SJSA1 (cell line): ENCODE data around the gene DVL3. TPM values are rescaled to one million over a fixed set of nuclear protein-coding genes. Genes with fewer than 3 reads are reported as not detected.

ENCODE experiments used
- DNase-seq, 2 experiments: peaks; one replicate each; pipeline ENCODE4 v3.0.0-alpha.2; 2015 to 2020; ENCODE audit warnings: low spot score in 2 of 2, low read depth in 1 of 2
- H3K27ac ChIP-seq: fragments of 250-450 bp; sonication (Bioruptor Pico); 2 replicates; pipeline ENCODE4 v1.5.1; 2020; ENCODE audit warnings: mild to moderate bottlenecking, moderate library complexity
- H3K27me3 ChIP-seq: fragments of 250-450 bp; sonication (Bioruptor Pico); replicated peaks from 2 replicates; pipeline ENCODE4 v1.5.1; 2020; ENCODE audit warnings: mild to moderate bottlenecking, moderate library complexity
- H3K36me3 ChIP-seq: fragments of 250-450 bp; sonication (Bioruptor Pico); 2 replicates; pipeline ENCODE4 v1.5.1; 2020; ENCODE audit warnings: mild to moderate bottlenecking
- H3K4me1 ChIP-seq: fragments of 250-450 bp; sonication (Bioruptor Pico); replicated peaks from 2 replicates; pipeline ENCODE4 v1.6.1; 2021; ENCODE audit warnings: mild to moderate bottlenecking
- H3K4me3 ChIP-seq: fragments of 250-450 bp; sonication (Bioruptor Pico); 2 replicates; pipeline ENCODE4 v1.5.1; 2020; ENCODE audit warnings: mild to moderate bottlenecking
- H3K9me3 ChIP-seq: fragments of 250-450 bp; sonication (Bioruptor Pico); replicated peaks from 2 replicates; pipeline ENCODE4 v1.5.1; 2020; ENCODE audit warnings: mild to moderate bottlenecking
- total RNA-seq: library from RNA; depleted of rRNA; stranded (reverse); fragments of >200 nt; shearing (Covaris generic); gene quantifications from 2 replicates; pipeline ENCODE4 v1.2.3, GENCODE V29; 2014

DVL3 gene
- total RNA-seq, 1 experiment from 2014 or later: 32.2 TPM

GRCh38 chr3:184175981-184176376, 20.8 kb downstream of the DVL3 start:
- no peak for DNase-seq
- H3K27me3 ChIP-seq: no peaks in the 10 kb centered on the region
- H3K4me3 ChIP-seq: peak overlapping the region; percentile 88
- H3K27ac ChIP-seq: peak overlapping the region; percentile 66
- peaks cover 70% of the 10 kb centered on the region for H3K4me1 ChIP-seq
- peaks cover 73% of the 10 kb centered on the region for H3K36me3 ChIP-seq
- no peaks in the 10 kb centered on the region for H3K9me3 ChIP-seq

- peaks cover 64% of the 10 kb centered on the region for H3K4me1 ChIP-seq
Observed at GRCh38 chr3:184176377-184177330, 21.5 kb downstream of the DVL3 start.

GRCh38 chr3:184177331-184177731, 22.2 kb downstream of the DVL3 start:
- no peaks in the 10 kb centered on the region for H3K9me3 ChIP-seq
- peaks cover 57% of the 10 kb centered on the region for H3K4me1 ChIP-seq
- no peak for DNase-seq
- H3K36me3 ChIP-seq: peaks cover 73% of the 10 kb centered on the region
- H3K27ac ChIP-seq: peak overlapping the region; percentile 9; the same call in 1 of the 2 replicates
- peak overlapping the region; percentile 88 for H3K4me3 ChIP-seq
- H3K27me3 ChIP-seq: no peaks in the 10 kb centered on the region

More at GRCh38 chr3:184176377-184177330, 21.5 kb downstream of the DVL3 start:
- peak overlapping the region; percentile 66 for H3K27ac ChIP-seq
- peaks cover 73% of the 10 kb centered on the region for H3K36me3 ChIP-seq
- H3K4me3 ChIP-seq: peak overlapping the region; percentile 88
- H3K9me3 ChIP-seq: no peaks in the 10 kb centered on the region
- no peaks in the 10 kb centered on the region for H3K27me3 ChIP-seq
- peak; percentile 94 to 96 for DNase-seq

- Histone ChIP-seq H3K36me3 (peaks cover 78% of the 10 kb centered on the region), H3K9me3 (no peaks in the 10 kb centered on the region), H3K4me3 (no peak overlapping the region), H3K27me3 (no peaks in the 10 kb centered on the region), H3K4me1 (peaks cover 52% of the 10 kb centered on the region), H3K27ac (no peak overlapping the region)
- DNase-seq: no peak
Observed at GRCh38 chr3:184177767-184178306, 22.7 kb downstream of the DVL3 start.

DNA sequence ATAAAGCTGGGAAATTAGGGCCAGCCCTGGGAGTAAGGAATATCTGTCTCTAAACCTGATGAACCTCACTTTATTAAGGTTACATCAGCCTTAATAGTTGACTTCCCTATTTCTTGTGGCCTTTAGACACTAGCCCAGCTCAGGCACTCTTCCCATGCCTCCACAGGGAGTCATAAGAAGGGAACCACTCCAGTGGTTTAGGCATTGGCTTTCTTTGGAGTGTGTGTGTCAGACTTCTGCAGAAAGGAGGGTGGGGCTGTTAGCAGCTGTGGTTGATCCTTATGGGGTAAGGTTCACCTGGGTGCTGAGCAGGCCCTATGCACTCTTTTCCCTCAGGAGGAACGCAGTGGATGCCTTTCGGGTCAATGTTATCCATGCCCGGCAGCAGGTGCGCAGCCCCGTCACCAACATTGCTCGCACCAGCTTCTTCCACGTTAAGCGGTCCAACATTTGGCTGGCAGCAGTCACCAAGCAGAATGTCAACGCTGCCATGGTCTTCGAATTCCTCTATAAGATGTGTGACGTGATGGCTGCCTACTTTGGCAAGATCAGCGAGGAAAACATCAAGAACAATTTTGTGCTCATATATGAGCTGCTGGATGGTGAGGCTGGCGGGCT, 23.5 kb downstream of the DVL3 start:
- Histone ChIP-seq H3K4me3 (no peak overlapping the region), H3K9me3 (no peaks in the 10 kb centered on the region), H3K27ac (no peak overlapping the region), H3K36me3 (peaks cover 79% of the 10 kb centered on the region), H3K27me3 (no peaks in the 10 kb centered on the region), H3K4me1 (peaks cover 44% of the 10 kb centered on the region)
- DNase-seq: no peak

DNA sequence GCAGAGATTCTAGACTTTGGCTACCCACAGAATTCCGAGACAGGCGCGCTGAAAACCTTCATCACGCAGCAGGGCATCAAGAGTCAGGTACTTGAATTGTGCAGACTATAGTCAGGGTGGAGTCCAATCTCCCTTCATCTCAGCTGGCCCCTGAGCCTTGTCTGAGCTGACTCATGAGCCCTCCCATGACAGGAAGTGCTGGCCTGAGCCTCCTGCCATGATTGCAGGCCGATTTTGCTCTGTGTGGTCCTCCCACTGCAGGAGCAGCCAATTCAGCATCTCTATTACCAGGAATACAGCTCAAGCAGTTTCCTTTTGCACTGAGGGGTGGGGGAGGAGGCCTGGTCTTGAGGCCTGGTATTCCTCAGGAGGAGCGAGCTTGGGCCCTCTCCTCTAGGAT, 25.0 kb downstream of the DVL3 start:
- Histone ChIP-seq H3K4me3 (no peak overlapping the region), H3K9me3 (no peaks in the 10 kb centered on the region), H3K4me1 (peaks cover 40% of the 10 kb centered on the region), H3K27ac (no peak overlapping the region), H3K27me3 (no peaks in the 10 kb centered on the region), H3K36me3 (peaks cover 85% of the 10 kb centered on the region)
- DNase-seq: peak; percentile 27 to 78

DNA sequence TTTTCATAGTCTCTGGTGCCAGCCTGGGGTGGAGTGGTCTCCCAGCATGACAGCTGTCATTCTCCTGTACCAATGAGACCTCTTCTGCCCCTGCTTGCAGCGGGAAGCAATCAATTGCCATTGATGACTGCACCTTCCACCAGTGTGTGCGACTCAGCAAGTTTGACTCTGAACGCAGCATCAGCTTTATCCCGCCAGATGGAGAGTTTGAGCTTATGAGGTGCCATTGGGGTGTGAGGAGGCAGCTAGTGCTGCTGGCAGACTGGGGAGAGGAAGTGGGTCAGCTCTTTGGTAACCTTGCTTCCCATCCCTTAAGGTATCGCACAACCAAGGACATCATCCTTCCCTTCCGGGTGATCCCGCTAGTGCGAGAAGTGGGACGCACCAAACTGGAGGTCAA, 26.4 kb downstream of the DVL3 start:
- Histone ChIP-seq H3K9me3 (no peaks in the 10 kb centered on the region; the same call in 1 of the 2 replicates), H3K4me3 (no peak overlapping the region), H3K4me1 (peaks cover 43% of the 10 kb centered on the region), H3K36me3 (peaks cover 94% of the 10 kb centered on the region), H3K27ac (no peak overlapping the region), H3K27me3 (no peaks in the 10 kb centered on the region)
- no peak for DNase-seq

- no peaks in the 10 kb centered on the region for H3K27me3 ChIP-seq
- H3K4me3 ChIP-seq: no peak overlapping the region
- no peaks in the 10 kb centered on the region; the same call in 1 of the 2 replicates for H3K9me3 ChIP-seq
- H3K36me3 ChIP-seq: peaks cover 91% of the 10 kb centered on the region
- no peak overlapping the region for H3K27ac ChIP-seq
- no peak for DNase-seq
- peaks cover 33% of the 10 kb centered on the region for H3K4me1 ChIP-seq
Observed at GRCh38 chr3:184183679-184184078, 28.5 kb downstream of the DVL3 start.

DNA sequence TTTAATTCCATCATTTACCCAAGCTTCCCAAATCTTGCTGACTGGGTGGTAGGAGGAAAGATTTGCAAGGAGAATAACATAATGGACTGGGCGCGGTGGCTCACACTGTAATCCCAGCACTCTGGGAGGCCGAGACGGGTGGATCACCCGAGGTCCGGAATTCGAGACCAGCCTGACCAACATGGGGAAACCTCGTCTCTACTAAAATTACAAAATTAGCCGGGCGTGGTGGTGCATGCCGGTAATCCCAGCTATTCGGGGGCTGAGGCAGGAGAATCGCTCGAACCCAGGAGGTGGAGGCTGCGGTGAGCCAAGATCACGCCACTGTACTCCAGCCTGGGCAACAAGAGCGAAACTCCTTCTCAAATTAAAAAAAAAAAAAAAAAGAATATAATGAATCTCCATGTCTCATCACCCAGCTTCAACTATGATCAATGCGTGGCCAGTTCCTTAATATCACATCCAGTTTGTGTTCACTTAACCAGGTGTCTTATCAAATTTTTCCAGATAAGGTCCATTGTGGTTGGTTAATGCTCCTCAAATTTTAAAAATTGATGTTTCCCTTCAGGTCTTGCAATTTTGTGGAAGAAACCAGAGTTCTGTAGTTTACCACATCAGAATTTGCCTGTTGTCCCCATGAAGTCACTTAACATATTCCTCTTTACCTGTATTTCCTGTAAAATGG, 29.5 kb downstream of the DVL3 start:
- H3K27ac ChIP-seq: peak overlapping the region; percentile 55
- no peak overlapping the region for H3K4me3 ChIP-seq
- no peaks in the 10 kb centered on the region; the same call in 1 of the 2 replicates for H3K9me3 ChIP-seq

GRCh38 chr3:184185461-184186183, 30.4 kb downstream of the DVL3 start:
- H3K36me3 ChIP-seq: peaks cover 91% of the 10 kb centered on the region

More for the DNA sequence above, 29.5 kb downstream of the DVL3 start:
- Histone ChIP-seq H3K4me1 (peaks cover 32% of the 10 kb centered on the region), H3K27me3 (no peaks in the 10 kb centered on the region), H3K36me3 (peaks cover 91% of the 10 kb centered on the region)
- DNase-seq: no peak

DNA sequence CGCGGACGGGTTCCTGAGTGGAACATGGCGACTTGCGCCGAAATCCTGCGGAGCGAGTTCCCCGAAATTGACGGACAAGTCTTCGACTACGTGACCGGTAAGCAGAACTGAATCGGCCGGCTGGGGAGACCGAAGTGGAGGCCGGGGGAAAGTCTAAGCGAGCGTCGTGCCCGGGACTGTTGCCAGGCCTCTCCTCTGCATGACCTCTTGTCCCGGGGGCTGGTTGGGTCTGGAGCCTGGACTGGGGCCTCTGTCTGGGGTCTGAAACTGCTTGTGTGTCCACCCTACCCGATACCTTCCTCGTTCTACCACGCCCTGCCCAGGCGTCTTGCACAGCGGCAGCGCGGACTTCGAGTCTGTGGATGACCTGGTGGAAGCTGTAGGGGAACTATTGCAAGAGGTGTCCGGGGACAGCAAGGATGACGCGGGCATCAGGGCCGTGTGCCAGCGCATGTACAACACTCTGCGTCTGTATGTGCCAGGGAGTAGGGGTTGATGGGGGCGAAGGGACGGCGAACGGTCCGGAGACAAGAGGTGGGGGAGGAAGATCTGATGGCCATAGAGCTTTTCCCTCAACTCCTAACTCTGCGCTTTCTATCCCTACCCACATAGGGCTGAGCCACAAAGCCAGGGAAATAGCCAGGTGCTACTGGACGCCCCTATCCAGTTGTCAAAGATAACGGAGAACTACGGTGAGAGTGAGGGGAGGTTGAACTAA, 31.2 kb downstream of the DVL3 start, which contains the start of gene ABCF3:
ABCF3 (plus strand) TSS at position 16 of the 718 bp plus-strand sequence; CDS start at position 25, 9 bp downstream.
- peak within 1 kb of the TSS; percentile 57 for H3K27ac ChIP-seq
- H3K4me3 ChIP-seq: peak within 1 kb of the TSS; percentile 82
- DNase-seq: no peak
- peaks cover 22% of the 10 kb centered on the region for H3K4me1 ChIP-seq
- no peaks in the 10 kb centered on the region for H3K27me3 ChIP-seq
- H3K9me3 ChIP-seq: no peaks in the 10 kb centered on the region; the same call in 1 of the 2 replicates
- peaks cover 91% of the 10 kb centered on the region for H3K36me3 ChIP-seq

More at GRCh38 chr3:184185461-184186183, 30.4 kb downstream of the DVL3 start:
- H3K27me3 ChIP-seq: no peaks in the 10 kb centered on the region
- peak overlapping the region; percentile 57 for H3K27ac ChIP-seq
- DNase-seq: peak; percentile 96 to 98
- H3K4me3 ChIP-seq: peak overlapping the region; percentile 82
- peaks cover 22% of the 10 kb centered on the region for H3K4me1 ChIP-seq
- H3K9me3 ChIP-seq: no peaks in the 10 kb centered on the region; the same call in 1 of the 2 replicates

- no peak overlapping the region for H3K27ac ChIP-seq
- H3K9me3 ChIP-seq: no peaks in the 10 kb centered on the region; the same call in 1 of the 2 replicates
- H3K27me3 ChIP-seq: no peaks in the 10 kb centered on the region
- DNase-seq: no peak
- peak overlapping the region; percentile 82 for H3K4me3 ChIP-seq
- H3K4me1 ChIP-seq: peaks cover 22% of the 10 kb centered on the region
- H3K36me3 ChIP-seq: peaks cover 89% of the 10 kb centered on the region
Observed at GRCh38 chr3:184186902-184187207, 31.7 kb downstream of the DVL3 start.
